ENCODE data around the gene TMEM37.
A peak's percentile ranks its signal among the peaks of the same experiment; 100 is the strongest.

Gene TMEM37

DNA sequence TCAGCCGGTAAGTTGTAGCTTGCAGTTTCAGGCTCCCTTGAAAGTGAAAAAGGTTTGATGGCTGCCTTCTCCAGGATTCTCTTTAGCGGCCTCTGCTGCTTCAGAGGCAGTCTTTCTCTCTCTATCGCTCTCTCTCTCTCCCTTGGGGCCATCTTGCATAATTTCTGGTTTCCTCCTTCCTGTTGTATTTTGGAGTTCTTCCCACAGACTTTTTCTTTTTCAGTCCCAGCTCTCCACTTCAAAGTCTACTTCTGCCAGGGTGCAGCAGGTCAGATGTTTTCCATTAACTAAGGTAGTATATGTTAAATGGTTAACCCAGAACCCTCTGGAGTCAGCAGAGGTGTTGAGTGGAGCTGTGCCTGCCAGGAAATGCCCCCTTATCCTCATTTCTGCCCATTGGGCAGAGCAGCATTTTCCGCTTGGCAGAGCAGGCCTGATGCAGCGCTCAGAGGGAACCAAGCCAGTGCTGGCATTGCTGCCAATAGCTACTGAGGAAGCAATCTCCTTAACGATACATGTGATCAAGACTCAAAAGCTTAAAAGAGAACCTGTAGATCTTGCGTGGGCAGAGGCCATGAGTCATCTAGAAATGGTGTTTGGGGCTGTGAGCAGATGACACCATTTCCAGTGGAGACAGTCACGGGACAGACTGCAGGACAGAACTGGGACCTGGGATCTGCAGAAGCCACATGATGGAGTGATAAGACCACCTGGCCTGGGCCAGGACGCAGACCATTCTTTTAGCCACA is 44.1 kb upstream of the TMEM37 start:
- TF ChIP-seq, protein P1, sequence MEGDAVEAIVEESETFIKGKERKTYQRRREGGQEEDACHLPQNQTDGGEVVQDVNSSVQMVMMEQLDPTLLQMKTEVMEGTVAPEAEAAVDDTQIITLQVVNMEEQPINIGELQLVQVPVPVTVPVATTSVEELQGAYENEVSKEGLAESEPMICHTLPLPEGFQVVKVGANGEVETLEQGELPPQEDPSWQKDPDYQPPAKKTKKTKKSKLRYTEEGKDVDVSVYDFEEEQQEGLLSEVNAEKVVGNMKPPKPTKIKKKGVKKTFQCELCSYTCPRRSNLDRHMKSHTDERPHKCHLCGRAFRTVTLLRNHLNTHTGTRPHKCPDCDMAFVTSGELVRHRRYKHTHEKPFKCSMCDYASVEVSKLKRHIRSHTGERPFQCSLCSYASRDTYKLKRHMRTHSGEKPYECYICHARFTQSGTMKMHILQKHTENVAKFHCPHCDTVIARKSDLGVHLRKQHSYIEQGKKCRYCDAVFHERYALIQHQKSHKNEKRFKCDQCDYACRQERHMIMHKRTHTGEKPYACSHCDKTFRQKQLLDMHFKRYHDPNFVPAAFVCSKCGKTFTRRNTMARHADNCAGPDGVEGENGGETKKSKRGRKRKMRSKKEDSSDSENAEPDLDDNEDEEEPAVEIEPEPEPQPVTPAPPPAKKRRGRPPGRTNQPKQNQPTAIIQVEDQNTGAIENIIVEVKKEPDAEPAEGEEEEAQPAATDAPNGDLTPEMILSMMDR (IDR thresholded peaks at IDR 0.05; ENCODE audit: poor library complexity, severe bottlenecking) = no peak
- Histone ChIP-seq H3K4me1 (ENCODE audit: insufficient read depth, poor library complexity, severe bottlenecking) (peaks cover 14% of the 10 kb centered on the region), H3K4me3 (ENCODE audit: severe bottlenecking) (no peak overlapping the region), H3K27ac (ENCODE audit: poor library complexity, severe bottlenecking) (no peak overlapping the region), H3K27me3 (ENCODE audit: insufficient read depth, poor library complexity, severe bottlenecking) (no peaks in the 10 kb centered on the region), H3K9me3 (ENCODE audit: severe bottlenecking) (no peaks in the 10 kb centered on the region), H3K36me3 (ENCODE audit: low read depth) (no peaks in the 10 kb centered on the region)
- no peak; the same call in 2 of the 3 replicates for ATAC-seq (ENCODE audit: low read depth)
- DNase-seq (ENCODE audit: low spot score) = no peak

DNA sequence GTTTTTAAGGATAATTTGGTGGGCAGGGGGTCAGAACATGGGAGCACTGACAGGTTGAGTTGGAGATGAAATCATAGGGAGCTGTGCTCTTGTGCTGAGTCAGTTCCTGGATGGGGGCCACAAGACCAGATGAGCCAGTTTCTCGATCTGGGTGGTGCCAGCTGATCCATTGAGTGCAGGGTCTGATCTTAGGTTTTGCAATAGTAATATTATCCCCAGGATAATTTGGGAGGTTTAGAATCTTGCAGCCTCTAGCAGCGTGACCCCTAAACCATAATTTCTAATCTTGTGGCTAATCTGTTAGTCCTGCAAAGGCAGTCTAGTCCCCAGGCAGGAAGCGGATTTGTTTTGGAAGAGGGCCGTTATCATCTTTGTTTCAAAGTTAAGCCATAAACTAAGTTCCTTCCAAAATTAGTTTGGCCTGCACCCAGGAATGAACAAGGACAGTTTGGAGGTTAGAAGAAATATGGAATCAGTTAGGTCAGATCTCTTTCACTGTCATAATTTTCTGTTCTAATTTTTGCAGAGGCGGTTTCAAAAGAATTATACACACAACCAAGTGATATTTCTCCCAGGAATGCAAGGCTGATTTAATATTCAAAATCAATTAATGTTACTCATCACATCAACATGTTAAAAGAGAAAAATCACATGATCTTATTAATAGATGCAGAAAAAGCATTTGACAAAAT is 41.9 kb upstream of the TMEM37 start:
- H3K9me3 ChIP-seq (ENCODE audit: severe bottlenecking) = no peaks in the 10 kb centered on the region
- DNase-seq (ENCODE audit: low spot score) (no peak), ATAC-seq (ENCODE audit: low read depth) (peak; percentile 55; the same call in 1 of the 3 replicates)
- H3K4me3 ChIP-seq (ENCODE audit: severe bottlenecking) = no peak overlapping the region
- no peaks in the 10 kb centered on the region for H3K27me3 ChIP-seq (ENCODE audit: insufficient read depth, poor library complexity, severe bottlenecking)
- H3K4me1 ChIP-seq (ENCODE audit: insufficient read depth, poor library complexity, severe bottlenecking) = peaks cover 14% of the 10 kb centered on the region
- TF ChIP-seq, protein P1 (IDR thresholded peaks at IDR 0.05; ENCODE audit: poor library complexity, severe bottlenecking) = no peak
- no peak overlapping the region for H3K27ac ChIP-seq (ENCODE audit: poor library complexity, severe bottlenecking)
- no peaks in the 10 kb centered on the region for H3K36me3 ChIP-seq (ENCODE audit: low read depth)

DNA sequence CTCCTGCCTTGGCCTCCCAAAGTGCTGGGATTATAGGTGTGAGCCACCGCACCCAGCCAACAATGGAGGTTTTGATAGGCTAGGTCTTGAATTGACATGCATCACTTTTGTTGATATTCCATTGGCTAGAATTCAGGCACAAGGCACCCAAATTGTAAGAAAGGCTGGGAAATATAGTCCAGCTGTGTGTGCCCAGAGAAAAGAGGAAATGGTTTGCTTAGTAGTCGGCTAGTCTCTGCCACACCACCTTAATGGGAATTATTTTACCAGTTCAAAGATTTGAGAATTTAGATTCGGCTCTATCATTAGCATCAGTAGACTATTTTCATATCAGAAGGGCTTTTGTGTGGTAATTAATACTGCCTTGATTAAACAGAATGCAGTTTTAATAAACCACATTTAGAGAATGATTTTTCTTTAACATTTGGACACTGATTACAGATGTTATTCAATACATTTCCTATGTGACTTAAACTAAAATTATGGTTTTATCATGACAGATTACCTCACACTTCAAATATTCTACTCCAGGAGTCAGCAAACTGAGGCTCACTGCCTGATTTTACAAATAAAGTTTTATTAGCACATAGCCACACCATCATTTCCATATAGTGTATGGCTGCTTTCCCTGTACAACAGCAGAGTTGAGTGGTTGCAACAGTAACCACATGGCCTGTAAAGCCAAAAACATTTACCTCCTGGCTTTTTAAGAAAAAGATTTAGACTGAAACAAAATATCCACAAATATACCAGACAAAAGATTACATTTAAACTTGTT is 37.5 kb upstream of the TMEM37 start:
- Histone ChIP-seq H3K27me3 (ENCODE audit: insufficient read depth, poor library complexity, severe bottlenecking) (no peaks in the 10 kb centered on the region), H3K4me1 (ENCODE audit: insufficient read depth, poor library complexity, severe bottlenecking) (peaks cover 14% of the 10 kb centered on the region), H3K9me3 (ENCODE audit: severe bottlenecking) (no peaks in the 10 kb centered on the region), H3K4me3 (ENCODE audit: severe bottlenecking) (no peak overlapping the region), H3K36me3 (ENCODE audit: low read depth) (no peaks in the 10 kb centered on the region), H3K27ac (ENCODE audit: poor library complexity, severe bottlenecking) (no peak overlapping the region)
- DNase-seq (ENCODE audit: low spot score) (no peak), ATAC-seq (ENCODE audit: low read depth) (no peak)
- TF ChIP-seq, protein P1 (IDR thresholded peaks at IDR 0.05; ENCODE audit: poor library complexity, severe bottlenecking) = no peak

DNA sequence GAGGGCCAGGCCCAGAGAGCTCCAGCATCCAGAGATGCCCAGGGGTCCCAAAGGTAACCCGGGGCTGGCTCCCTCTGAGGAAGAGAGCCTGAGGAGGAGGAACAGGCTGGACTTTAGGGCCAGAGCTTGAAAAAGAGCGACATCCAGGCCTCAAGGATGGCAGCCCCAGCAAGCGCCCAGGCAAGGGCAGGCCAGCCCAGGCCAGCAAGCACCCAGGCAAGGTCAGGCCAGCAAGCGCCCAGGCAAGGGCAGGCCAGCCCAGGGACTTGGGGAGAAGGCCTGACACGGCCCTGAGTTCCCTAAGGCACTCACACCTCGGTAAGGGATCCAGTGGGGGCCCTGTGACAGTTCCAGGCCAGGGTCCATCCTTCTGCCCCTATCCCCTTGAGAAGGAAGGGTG is 34.5 kb upstream of the TMEM37 start:
- Histone ChIP-seq H3K4me3 (ENCODE audit: severe bottlenecking) (no peak overlapping the region), H3K27me3 (ENCODE audit: insufficient read depth, poor library complexity, severe bottlenecking) (no peaks in the 10 kb centered on the region), H3K27ac (ENCODE audit: poor library complexity, severe bottlenecking) (no peak overlapping the region), H3K9me3 (ENCODE audit: severe bottlenecking) (no peaks in the 10 kb centered on the region), H3K36me3 (ENCODE audit: low read depth) (no peaks in the 10 kb centered on the region), H3K4me1 (ENCODE audit: insufficient read depth, poor library complexity, severe bottlenecking) (peaks cover 6% of the 10 kb centered on the region)
- no peak for ATAC-seq (ENCODE audit: low read depth)
- TF ChIP-seq, protein P1 (IDR thresholded peaks at IDR 0.05; ENCODE audit: poor library complexity, severe bottlenecking) = no peak
- no peak for DNase-seq (ENCODE audit: low spot score)

Data from RWPE2 (cell line).